SU-DHL-6 (cell line): Measurements from ENCODE around the gene PSMC5.

Experiments used
- EZH2phosphoT487 ChIP-seq: fragments of 200-600 bp; sonication (generic), shearing (Covaris generic); conservative IDR thresholded peaks from 2 replicates; pipeline ENCODE4 v1.6.1; 2018; ENCODE audit warnings: mild to moderate bottlenecking, antibody characterized with exemption, low read length, moderate library complexity, mixed read lengths
- TF ChIP-seq, protein P1 (sequence below): fragments of 200-600 bp; sonication (generic); IDR thresholded peaks from one replicate; pipeline ENCODE4 v1.5.1; 2017; ENCODE audit warnings: antibody characterized with exemption, mild to moderate bottlenecking, low read length, moderate library complexity; ENCODE audit not compliant: insufficient read depth, poor library complexity, severe bottlenecking

DNA sequence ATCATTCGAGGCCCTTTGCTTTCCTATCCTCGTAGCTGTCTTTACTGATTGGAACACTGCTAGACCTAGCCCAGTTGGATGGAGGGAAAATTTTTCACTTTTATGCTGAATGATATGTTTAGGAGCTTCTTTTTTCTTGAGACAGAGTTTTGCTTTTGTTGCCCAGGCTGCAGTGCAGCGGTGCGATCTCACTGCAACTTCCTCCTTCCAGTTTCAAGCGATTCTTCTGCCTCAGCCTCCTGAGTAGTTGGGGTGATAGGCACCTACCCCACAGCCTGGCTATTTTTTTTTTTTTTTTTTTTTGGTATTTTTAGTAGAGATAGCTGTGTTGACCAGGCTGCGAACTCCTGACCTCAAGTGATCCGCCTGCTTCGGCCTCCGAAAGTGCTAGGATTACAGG, 17.3 kb upstream of the PSMC5 start:
- TF ChIP-seq, protein P1, sequence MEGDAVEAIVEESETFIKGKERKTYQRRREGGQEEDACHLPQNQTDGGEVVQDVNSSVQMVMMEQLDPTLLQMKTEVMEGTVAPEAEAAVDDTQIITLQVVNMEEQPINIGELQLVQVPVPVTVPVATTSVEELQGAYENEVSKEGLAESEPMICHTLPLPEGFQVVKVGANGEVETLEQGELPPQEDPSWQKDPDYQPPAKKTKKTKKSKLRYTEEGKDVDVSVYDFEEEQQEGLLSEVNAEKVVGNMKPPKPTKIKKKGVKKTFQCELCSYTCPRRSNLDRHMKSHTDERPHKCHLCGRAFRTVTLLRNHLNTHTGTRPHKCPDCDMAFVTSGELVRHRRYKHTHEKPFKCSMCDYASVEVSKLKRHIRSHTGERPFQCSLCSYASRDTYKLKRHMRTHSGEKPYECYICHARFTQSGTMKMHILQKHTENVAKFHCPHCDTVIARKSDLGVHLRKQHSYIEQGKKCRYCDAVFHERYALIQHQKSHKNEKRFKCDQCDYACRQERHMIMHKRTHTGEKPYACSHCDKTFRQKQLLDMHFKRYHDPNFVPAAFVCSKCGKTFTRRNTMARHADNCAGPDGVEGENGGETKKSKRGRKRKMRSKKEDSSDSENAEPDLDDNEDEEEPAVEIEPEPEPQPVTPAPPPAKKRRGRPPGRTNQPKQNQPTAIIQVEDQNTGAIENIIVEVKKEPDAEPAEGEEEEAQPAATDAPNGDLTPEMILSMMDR, result no peak
- TF ChIP-seq EZH2phosphoT487, result no peak
